ENCODE measurements around the gene PTPN20.
A peak's percentile ranks its signal among the peaks of the same experiment; 100 is the strongest.
"Not testable (repeated sequence)": the region's sequence is repeated elsewhere in the genome, so short reads cannot be mapped to it uniquely, and the experiment has no call there.

PTPN20 gene

GRCh38 chr10:46952540-46952939 lies 41.3 kb downstream of the PTPN20 start:
- DNase-seq (ENCODE audit: low spot score): not testable (repeated sequence)

- DNase-seq (ENCODE audit: low spot score): not testable (repeated sequence)
These were observed 49.5 kb downstream of the PTPN20 start for GRCh38 chr10:46960742-46961141.

GRCh38 chr10:46963356-46963755 lies 52.1 kb downstream of the PTPN20 start:
- not testable (repeated sequence) for DNase-seq (ENCODE audit: low spot score)

GRCh38 chr10:46967013-46967412 lies 55.8 kb downstream of the PTPN20 start:
- DNase-seq (ENCODE audit: low spot score): not testable (repeated sequence)

- DNase-seq (ENCODE audit: low spot score): not testable (repeated sequence)
These were observed 69.0 kb downstream of the PTPN20 start for GRCh38 chr10:46980223-46980622.

- not testable (repeated sequence) for DNase-seq (ENCODE audit: low spot score)
These were observed 76.2 kb downstream of the PTPN20 start for GRCh38 chr10:46987233-46987924.

- DNase-seq (ENCODE audit: low spot score): peak; percentile 59
These were observed 81.8 kb downstream of the PTPN20 start for GRCh38 chr10:46992803-46993561.

GRCh38 chr10:46995234-46995633 lies 84.0 kb downstream of the PTPN20 start:
- DNase-seq (ENCODE audit: low spot score): no peak

GRCh38 chr10:46998192-46998591 lies 87.0 kb downstream of the PTPN20 start:
- no peak for DNase-seq (ENCODE audit: low spot score)

- DNase-seq (ENCODE audit: low spot score): no peak
These were observed 87.4 kb downstream of the PTPN20 start for GRCh38 chr10:46998595-46998994.

- no peak for DNase-seq (ENCODE audit: low spot score)
These were observed 88.0 kb downstream of the PTPN20 start for GRCh38 chr10:46999217-46999616.

GRCh38 chr10:47008769-47009168 lies 97.5 kb downstream of the PTPN20 start:
- DNase-seq (ENCODE audit: low spot score): no peak

- DNase-seq (ENCODE audit: low spot score): no peak
These were observed 98.1 kb downstream of the PTPN20 start for GRCh38 chr10:47009215-47009838.

- no peak for DNase-seq (ENCODE audit: low spot score)
These were observed 98.8 kb downstream of the PTPN20 start for GRCh38 chr10:47010036-47010435.

GRCh38 chr10:47012214-47012613 lies 101.0 kb downstream of the PTPN20 start:
- DNase-seq (ENCODE audit: low spot score): no peak

GRCh38 chr10:47013507-47014154 lies 102.4 kb downstream of the PTPN20 start:
- no peak for DNase-seq (ENCODE audit: low spot score)

GRCh38 chr10:47015404-47015803 lies 104.2 kb downstream of the PTPN20 start:
- no peak for DNase-seq (ENCODE audit: low spot score)

- DNase-seq (ENCODE audit: low spot score): no peak
These were observed 105.3 kb downstream of the PTPN20 start for GRCh38 chr10:47016564-47016963.

- DNase-seq (ENCODE audit: low spot score): no peak
These were observed 107.0 kb downstream of the PTPN20 start for GRCh38 chr10:47018026-47018735.

- DNase-seq (ENCODE audit: low spot score): no peak
These were observed 108.2 kb downstream of the PTPN20 start for GRCh38 chr10:47019155-47020145.

- no peak for DNase-seq (ENCODE audit: low spot score)
These were observed 109.2 kb downstream of the PTPN20 start for GRCh38 chr10:47020471-47020870.

Data from iPS-NIHi11 (cell line).